ENCODE results near the gene MET. TPM values are rescaled to one million over a fixed set of nuclear protein-coding genes. Genes with fewer than 3 reads are reported as not detected.

MET gene
- total RNA-seq, 1 experiment from 2014 or later: 80.5 TPM

- no peak for DNase-seq (ENCODE audit: extremely low read depth, low read depth)
These were observed 163.0 kb downstream of the MET start for GRCh38 chr7:116834815-116835504.

- no peak for DNase-seq (ENCODE audit: extremely low read depth, low read depth)
These were observed 164.1 kb downstream of the MET start for GRCh38 chr7:116836048-116836447.

- no peak for DNase-seq (ENCODE audit: extremely low read depth, low read depth)
These were observed 164.9 kb downstream of the MET start for GRCh38 chr7:116836911-116837310.

GRCh38 chr7:116837586-116837985 is 165.6 kb downstream of the MET start:
- no peak for DNase-seq (ENCODE audit: extremely low read depth, low read depth)

- DNase-seq (ENCODE audit: extremely low read depth, low read depth): no peak
These were observed 168.3 kb downstream of the MET start for GRCh38 chr7:116840256-116840655.

- no peak for DNase-seq (ENCODE audit: extremely low read depth, low read depth)
These were observed 170.4 kb downstream of the MET start for GRCh38 chr7:116842371-116842770.

- no peak for DNase-seq (ENCODE audit: extremely low read depth, low read depth)
These were observed 171.4 kb downstream of the MET start for GRCh38 chr7:116843378-116843777.

Other genes with a start within 250 kb of the MET start
- gene CAV2, start 172.5 kb upstream of the MET start, total RNA-seq (2014; rRNA removed; shearing (Covaris generic)): 109 and 112 TPM in 2 replicates
- 168 and 169 TPM in 2 replicates for gene CAV1, start 147.2 kb upstream of the MET start, total RNA-seq (2014; rRNA removed; shearing (Covaris generic))
- 119 and 132 TPM in 2 replicates for gene CAPZA2, start 190.4 kb downstream of the MET start, total RNA-seq (2014; rRNA removed; shearing (Covaris generic))